ENCODE results near the gene MX2.
A peak's percentile ranks its signal among the peaks of the same experiment; 100 is the strongest.

DNA sequence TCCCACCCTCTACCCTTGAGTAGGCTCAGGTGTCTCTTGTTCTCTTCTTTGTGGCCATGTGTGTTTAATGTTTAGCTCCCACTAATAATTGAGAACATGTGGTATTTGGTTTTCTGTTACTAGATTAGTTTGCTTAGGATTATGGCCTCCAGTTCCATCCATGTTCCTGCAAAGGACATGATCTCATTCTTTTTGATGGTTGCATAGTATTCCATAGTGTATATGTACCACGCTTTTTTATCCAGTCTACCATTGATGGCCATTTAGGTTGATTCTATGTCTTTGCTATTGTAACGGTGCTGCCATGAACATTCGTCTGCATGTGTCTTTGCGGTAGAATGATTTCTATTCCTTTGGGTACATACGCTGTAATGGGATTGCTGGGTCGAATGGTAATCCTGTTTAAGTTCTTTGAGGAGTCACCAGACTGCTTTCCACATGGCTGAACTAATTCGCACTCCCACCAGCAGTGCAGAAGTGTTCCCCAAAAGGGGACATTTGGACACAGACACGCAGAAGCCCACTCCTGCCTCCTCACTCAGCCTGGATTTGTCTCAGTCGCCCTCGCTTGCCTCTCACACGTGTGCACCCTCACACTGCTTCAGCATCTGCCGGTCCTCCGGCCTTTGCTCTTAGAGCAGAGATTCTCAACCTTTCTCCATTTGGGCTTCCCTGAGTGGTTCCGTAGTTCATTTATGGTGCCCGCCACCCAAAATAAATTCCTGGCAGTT lies 3.7 kb downstream of the MX2 start:
- TF ChIP-seq ZNF792 (tag by site-specific recombination; IDR thresholded peaks at IDR 0.05) (no peak), ZNF843 (tag by site-specific recombination; IDR thresholded peaks at IDR 0.05) (no peak), ZNF24 (tag by site-specific recombination; IDR thresholded peaks at IDR 0.05) (no peak), ZNF16 (tag by site-specific recombination; IDR thresholded peaks at IDR 0.05; ENCODE audit: low read depth) (no peak), ZNF292 (tag by site-specific recombination; IDR thresholded peaks at IDR 0.05; ENCODE audit: borderline replicate concordance, low read depth) (no peak), ZFP3 (tag by site-specific recombination; IDR thresholded peaks at IDR 0.05; ENCODE audit: low read depth) (no peak), ZNF76 (tag by site-specific recombination; IDR thresholded peaks at IDR 0.05; ENCODE audit: borderline replicate concordance, low read depth) (no peak), ZNF146 (tag by site-specific recombination; IDR thresholded peaks at IDR 0.05) (peak; percentile 98), ZNF274 (IDR thresholded peaks at IDR 0.05; ENCODE audit: low read length) (no peak), ZNF274 (tag by site-specific recombination; IDR thresholded peaks at IDR 0.05; ENCODE audit: borderline replicate concordance) (no peak), MEIS1 (CRISPR knock-in tag; IDR thresholded peaks at IDR 0.05; ENCODE audit: borderline replicate concordance) (no peak), ZNF10 (tag by site-specific recombination; IDR thresholded peaks at IDR 0.05) (no peak), ZNF121 (tag by site-specific recombination; IDR thresholded peaks at IDR 0.05) (no peak)
- TF ChIP-seq, protein P1, sequence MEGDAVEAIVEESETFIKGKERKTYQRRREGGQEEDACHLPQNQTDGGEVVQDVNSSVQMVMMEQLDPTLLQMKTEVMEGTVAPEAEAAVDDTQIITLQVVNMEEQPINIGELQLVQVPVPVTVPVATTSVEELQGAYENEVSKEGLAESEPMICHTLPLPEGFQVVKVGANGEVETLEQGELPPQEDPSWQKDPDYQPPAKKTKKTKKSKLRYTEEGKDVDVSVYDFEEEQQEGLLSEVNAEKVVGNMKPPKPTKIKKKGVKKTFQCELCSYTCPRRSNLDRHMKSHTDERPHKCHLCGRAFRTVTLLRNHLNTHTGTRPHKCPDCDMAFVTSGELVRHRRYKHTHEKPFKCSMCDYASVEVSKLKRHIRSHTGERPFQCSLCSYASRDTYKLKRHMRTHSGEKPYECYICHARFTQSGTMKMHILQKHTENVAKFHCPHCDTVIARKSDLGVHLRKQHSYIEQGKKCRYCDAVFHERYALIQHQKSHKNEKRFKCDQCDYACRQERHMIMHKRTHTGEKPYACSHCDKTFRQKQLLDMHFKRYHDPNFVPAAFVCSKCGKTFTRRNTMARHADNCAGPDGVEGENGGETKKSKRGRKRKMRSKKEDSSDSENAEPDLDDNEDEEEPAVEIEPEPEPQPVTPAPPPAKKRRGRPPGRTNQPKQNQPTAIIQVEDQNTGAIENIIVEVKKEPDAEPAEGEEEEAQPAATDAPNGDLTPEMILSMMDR (tag by site-specific recombination; IDR thresholded peaks at IDR 0.05): no peak
- TF ChIP-seq, protein P2, sequence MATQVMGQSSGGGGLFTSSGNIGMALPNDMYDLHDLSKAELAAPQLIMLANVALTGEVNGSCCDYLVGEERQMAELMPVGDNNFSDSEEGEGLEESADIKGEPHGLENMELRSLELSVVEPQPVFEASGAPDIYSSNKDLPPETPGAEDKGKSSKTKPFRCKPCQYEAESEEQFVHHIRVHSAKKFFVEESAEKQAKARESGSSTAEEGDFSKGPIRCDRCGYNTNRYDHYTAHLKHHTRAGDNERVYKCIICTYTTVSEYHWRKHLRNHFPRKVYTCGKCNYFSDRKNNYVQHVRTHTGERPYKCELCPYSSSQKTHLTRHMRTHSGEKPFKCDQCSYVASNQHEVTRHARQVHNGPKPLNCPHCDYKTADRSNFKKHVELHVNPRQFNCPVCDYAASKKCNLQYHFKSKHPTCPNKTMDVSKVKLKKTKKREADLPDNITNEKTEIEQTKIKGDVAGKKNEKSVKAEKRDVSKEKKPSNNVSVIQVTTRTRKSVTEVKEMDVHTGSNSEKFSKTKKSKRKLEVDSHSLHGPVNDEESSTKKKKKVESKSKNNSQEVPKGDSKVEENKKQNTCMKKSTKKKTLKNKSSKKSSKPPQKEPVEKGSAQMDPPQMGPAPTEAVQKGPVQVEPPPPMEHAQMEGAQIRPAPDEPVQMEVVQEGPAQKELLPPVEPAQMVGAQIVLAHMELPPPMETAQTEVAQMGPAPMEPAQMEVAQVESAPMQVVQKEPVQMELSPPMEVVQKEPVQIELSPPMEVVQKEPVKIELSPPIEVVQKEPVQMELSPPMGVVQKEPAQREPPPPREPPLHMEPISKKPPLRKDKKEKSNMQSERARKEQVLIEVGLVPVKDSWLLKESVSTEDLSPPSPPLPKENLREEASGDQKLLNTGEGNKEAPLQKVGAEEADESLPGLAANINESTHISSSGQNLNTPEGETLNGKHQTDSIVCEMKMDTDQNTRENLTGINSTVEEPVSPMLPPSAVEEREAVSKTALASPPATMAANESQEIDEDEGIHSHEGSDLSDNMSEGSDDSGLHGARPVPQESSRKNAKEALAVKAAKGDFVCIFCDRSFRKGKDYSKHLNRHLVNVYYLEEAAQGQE (tag by site-specific recombination; IDR thresholded peaks at IDR 0.05): no peak
